ENCODE results near the gene TUBB4A. TPM values are rescaled to one million over a fixed set of nuclear protein-coding genes. Genes with fewer than 3 reads are reported as not detected.

TUBB4A gene
- total and polyA plus RNA-seq, 9 donors = 0.88 to 47.1 (median 3.2) TPM; not detected in 2

GRCh38 chr19:6527893-6528543 is 25.9 kb upstream of the TUBB4A start:
- Histone ChIP-seq H3K4me3 (no peak overlapping the region), H3K36me3 (no peaks in the 10 kb centered on the region), H3K4me1 (ENCODE audit: insufficient read depth) (peaks cover 6% of the 10 kb centered on the region), H3K27me3 (no peaks in the 10 kb centered on the region), H3K27ac (no peak overlapping the region), H3K9me3 (no peaks in the 10 kb centered on the region)
- TF ChIP-seq EP300 (IDR thresholded peaks at IDR 0.05) (no peak), CTCF (IDR thresholded peaks at IDR 0.05) (no peak), POLR2A (IDR thresholded peaks at IDR 0.05) (no peak)
- intact Hi-C loops (cut with DNase I) = no loop called here
- WGBS, 3 donors = 57 to 70% (median 61%) methylated on average over 17 of the region's 17 CpGs
- DNase-seq = no peak

- no peak for DNase-seq
- 32 to 40% (median 39%) methylated on average over 2 of the region's 2 CpGs for WGBS, 3 donors
Observed at GRCh38 chr19:6524311-6524710, 22.2 kb upstream of the TUBB4A start.

GRCh38 chr19:6522712-6523111 is 20.6 kb upstream of the TUBB4A start:
- Histone ChIP-seq H3K9me3 (no peaks in the 10 kb centered on the region), H3K27ac (no peak overlapping the region), H3K4me3 (no peak overlapping the region), H3K36me3 (no peaks in the 10 kb centered on the region), H3K4me1 (ENCODE audit: insufficient read depth) (no peaks in the 10 kb centered on the region), H3K27me3 (no peaks in the 10 kb centered on the region)
- intact Hi-C loops (cut with DNase I) = no loop called here
- 70 to 77% (median 75%) methylated on average over 6 of the region's 6 CpGs for WGBS, 3 donors
- no peak for DNase-seq
- TF ChIP-seq POLR2A (IDR thresholded peaks at IDR 0.05) (no peak), CTCF (IDR thresholded peaks at IDR 0.05) (no peak), EP300 (IDR thresholded peaks at IDR 0.05) (no peak)

More at GRCh38 chr19:6524311-6524710, 22.2 kb upstream of the TUBB4A start:
- Histone ChIP-seq H3K27me3 (no peaks in the 10 kb centered on the region), H3K9me3 (no peaks in the 10 kb centered on the region), H3K4me1 (ENCODE audit: insufficient read depth) (no peaks in the 10 kb centered on the region), H3K4me3 (no peak overlapping the region), H3K27ac (no peak overlapping the region), H3K36me3 (no peaks in the 10 kb centered on the region)
- TF ChIP-seq EP300 (IDR thresholded peaks at IDR 0.05) = no peak
- TF ChIP-seq POLR2A (IDR thresholded peaks at IDR 0.05) = no peak
- no peak for TF ChIP-seq CTCF (IDR thresholded peaks at IDR 0.05)
- intact Hi-C loops (cut with DNase I) = no loop called here

- no peaks in the 10 kb centered on the region for H3K27me3 ChIP-seq
- H3K36me3 ChIP-seq = no peaks in the 10 kb centered on the region
- H3K4me3 ChIP-seq = no peak overlapping the region
- TF ChIP-seq CTCF (IDR thresholded peaks at IDR 0.05) (no peak), EP300 (IDR thresholded peaks at IDR 0.05) (no peak), POLR2A (IDR thresholded peaks at IDR 0.05) (no peak)
- H3K9me3 ChIP-seq = no peaks in the 10 kb centered on the region
- 34 to 50% (median 41%) methylated on average over 20 of the region's 20 CpGs for WGBS, 3 donors
- DNase-seq = no peak
- H3K4me1 ChIP-seq (ENCODE audit: insufficient read depth) = no peaks in the 10 kb centered on the region
- intact Hi-C loops (cut with DNase I) = no loop called here
- H3K27ac ChIP-seq = no peak overlapping the region
Observed at GRCh38 chr19:6521718-6522646, 19.9 kb upstream of the TUBB4A start.
